Activated naive CD8-positive, alpha-beta T cell treated with anti-CD3 and anti-CD28 coated beads, Interleukin-2, amount 10 ng/mL, durations not matched to agents 7 days and 5 days (primary cell): ENCODE results near the gene NFIX. TPM values are rescaled to one million over a fixed set of nuclear protein-coding genes. Genes with fewer than 3 reads are reported as not detected.

Experiments
- ATAC-seq: fragments of 150-1000 bp; cut with Tn5 transposase; one replicate; pipeline ENCODE4 v1.10.0; 2021; ENCODE audit warnings: low read depth, moderate library complexity
- POLR2A ChIA-PET: fragments of 350-600 bp; sonication (Branson Sonifier 250); formaldehyde crosslinking; loops from one replicate; lab custom pipeline; 2021; ENCODE audit warnings: antibody characterized with exemption; lab: Charles Lee
- DNase-seq: peaks from one replicate; pipeline ENCODE4 v3.0.0; 2021
- H3K27ac Mint-ChIP-seq: one replicate; pipeline ENCODE4 v1.8.0; 2022; ENCODE audit warnings: mild to moderate bottlenecking, mixed read lengths
- H3K27me3 Mint-ChIP-seq: one replicate; pipeline ENCODE4 v1.8.0; 2022; ENCODE audit warnings: mild to moderate bottlenecking, moderate library complexity, mixed read lengths
- H3K36me3 Mint-ChIP-seq: one replicate; pipeline ENCODE4 v1.8.0; 2021; ENCODE audit warnings: mild to moderate bottlenecking, mixed read lengths
- H3K4me1 Mint-ChIP-seq: one replicate; pipeline ENCODE4 v1.8.0; 2021; ENCODE audit warnings: mixed read lengths
- H3K4me3 Mint-ChIP-seq: one replicate; pipeline ENCODE4 v1.8.0; 2022; ENCODE audit warnings: mild to moderate bottlenecking, moderate library complexity, mixed read lengths
- H3K9me3 Mint-ChIP-seq: one replicate; pipeline ENCODE4 v1.8.0; 2021; ENCODE audit warnings: mixed read lengths
- total RNA-seq, 2 experiments: library from RNA; stranded (reverse); gene quantifications; one replicate each; pipeline ENCODE4 v1.2.3, GENCODE V29; 2021

NFIX gene
- total RNA-seq, 2 experiments from 2014 or later, result 1.5 to 2.5 TPM

DNA sequence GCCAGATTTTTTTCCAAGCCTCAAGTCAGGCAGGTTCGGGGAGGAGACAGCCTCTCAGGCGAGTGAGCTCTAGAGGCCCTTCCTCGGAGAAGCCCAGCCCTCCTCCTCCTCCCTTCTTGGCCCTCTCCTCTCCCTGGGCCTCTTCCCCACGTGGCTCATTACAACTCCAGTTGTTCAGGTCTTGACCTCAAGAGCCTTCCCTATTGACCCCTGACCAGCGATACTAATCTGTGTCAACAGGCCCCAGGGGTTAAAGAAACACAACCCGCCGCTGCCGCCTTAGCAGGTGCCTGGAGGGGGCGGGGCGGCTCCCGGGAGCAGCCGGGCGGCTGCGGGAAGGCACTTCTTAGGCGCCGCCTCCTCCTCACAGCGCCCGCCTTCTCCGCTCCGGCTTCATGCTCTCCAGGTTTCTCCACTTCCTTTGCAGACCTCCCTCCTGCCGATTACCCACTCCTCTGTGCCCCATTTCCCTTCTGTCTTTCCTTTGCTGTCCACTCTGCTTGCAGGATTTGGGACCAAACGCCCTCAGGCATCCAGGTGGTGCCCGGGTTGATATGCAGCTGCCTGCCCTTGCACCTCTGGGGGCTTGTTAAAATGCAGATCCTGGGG, 56.4 kb downstream of the NFIX start:
- Mint-ChIP-seq H3K4me3 (peak overlapping the region; percentile 39), H3K27me3 (peaks cover 12% of the 10 kb centered on the region), H3K4me1 (peaks cover 3% of the 10 kb centered on the region), H3K27ac (no peak overlapping the region), H3K9me3 (no peaks in the 10 kb centered on the region), H3K36me3 (no peaks in the 10 kb centered on the region)
- peak; percentile 50 for DNase-seq
- peak; percentile 61 for ATAC-seq
- POLR2A ChIA-PET, result no interaction called here

DNA sequence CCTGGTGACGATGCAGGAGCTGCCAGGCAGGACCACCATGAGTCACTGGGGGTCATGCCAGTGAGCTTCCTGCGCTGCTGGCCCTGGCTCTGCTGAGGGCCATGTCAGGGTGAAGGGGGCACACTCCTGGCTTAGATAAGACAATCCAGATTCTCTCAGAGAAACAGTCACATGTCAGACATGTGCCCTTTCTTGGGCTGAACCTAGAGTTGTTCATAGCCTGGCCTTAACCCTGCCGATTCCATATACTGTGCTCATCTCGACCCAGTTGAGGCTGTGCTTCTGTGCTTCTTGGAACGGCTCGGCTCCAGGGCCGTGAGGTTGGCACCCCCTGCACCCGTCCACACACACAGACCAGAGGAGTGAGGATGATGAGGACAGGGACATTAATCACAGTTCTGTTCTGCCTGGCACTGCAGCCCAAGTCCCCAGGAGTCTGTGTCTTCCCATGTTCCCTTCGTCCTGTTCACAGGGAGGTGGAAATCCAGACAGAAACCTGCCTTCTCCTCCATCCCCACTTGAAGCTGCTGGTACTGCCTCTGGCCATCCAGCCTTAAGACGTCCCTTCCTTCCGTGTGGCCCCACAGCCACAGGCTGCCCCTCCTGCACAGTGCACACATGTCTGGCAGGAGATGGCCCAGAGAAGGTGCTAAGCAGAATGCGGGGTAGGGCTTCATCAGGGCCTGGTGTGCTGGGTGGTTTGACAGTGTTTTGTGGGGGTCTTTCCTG, 57.3 kb downstream of the NFIX start:
- H3K9me3 Mint-ChIP-seq, result no peaks in the 10 kb centered on the region
- no peaks in the 10 kb centered on the region for H3K36me3 Mint-ChIP-seq
- peaks cover 12% of the 10 kb centered on the region for H3K27me3 Mint-ChIP-seq
- ATAC-seq, result no peak
- peaks cover 3% of the 10 kb centered on the region for H3K4me1 Mint-ChIP-seq
- no peak for DNase-seq
- no peak overlapping the region for H3K4me3 Mint-ChIP-seq
- POLR2A ChIA-PET, result no interaction called here
- H3K27ac Mint-ChIP-seq, result no peak overlapping the region

DNA sequence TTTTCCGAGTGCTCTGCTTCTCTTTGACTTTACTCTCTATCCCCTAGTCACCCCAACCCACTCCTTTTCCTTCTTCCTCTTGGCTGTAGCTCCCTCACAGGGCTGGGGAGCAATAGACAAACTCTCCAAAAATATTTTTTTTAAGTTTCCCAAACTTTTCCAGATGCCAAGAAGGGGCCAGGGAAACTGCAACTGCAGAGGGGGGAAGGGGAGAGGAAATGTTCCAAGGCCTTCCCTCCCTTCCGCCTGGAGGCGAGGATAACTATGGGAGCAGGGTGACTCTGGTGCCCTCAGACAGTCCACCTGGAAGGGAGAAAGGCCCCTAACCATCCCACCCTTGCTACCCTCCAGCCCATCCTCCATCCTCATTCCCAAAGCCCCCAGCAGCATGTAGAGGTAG, 58.0 kb downstream of the NFIX start:
- Mint-ChIP-seq H3K9me3 (no peaks in the 10 kb centered on the region), H3K36me3 (no peaks in the 10 kb centered on the region), H3K27me3 (peaks cover 12% of the 10 kb centered on the region), H3K4me1 (peaks cover 3% of the 10 kb centered on the region), H3K27ac (no peak overlapping the region), H3K4me3 (no peak overlapping the region)
- POLR2A ChIA-PET, result no interaction called here
- DNase-seq (no peak), ATAC-seq (no peak)

DNA sequence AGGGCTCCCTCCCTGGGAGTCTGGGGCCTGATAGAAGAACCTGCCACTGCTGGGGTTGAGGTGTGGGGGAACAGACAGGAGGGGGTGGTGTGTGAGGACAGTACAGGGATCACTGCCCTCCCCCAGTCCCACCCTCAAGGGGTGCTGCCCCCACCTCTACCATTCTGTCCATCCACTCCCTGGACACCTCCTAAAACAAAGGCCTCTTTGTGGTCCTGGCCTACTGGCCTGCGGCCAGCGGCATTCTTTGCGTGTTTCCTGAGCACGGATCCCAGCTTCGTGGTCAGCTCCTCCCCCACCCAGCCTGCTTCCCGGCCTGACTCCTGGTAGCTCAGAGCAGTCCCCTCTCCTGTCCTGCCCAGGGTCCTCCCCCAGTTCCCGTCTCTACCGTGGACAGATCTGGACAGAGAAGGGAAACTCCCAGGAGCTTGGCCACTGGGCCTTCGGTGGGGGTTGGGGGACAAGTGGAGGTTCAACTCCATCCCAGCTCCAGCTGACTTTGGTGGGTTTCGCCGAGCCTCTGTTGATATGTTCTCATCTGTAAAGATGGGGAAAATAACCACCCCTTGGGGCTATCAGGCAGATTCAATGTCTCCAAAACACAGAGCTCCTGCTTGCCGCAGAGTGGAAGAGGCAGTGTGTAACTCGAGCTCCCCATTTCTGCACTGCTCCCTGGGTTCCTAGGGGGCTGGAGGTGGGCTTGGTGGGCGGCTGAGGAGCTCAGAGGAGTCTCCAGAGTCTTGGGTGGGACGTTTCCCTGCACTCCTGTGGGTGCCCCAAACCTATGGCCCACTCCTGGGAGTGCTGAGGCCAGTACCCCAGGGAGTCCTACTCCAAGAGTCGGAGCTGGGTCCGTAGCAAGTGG, 58.7 kb downstream of the NFIX start:
- POLR2A ChIA-PET, result no interaction called here
- no peaks in the 10 kb centered on the region for H3K9me3 Mint-ChIP-seq
- no peaks in the 10 kb centered on the region for H3K36me3 Mint-ChIP-seq
- H3K4me3 Mint-ChIP-seq, result no peak overlapping the region
- ATAC-seq, result no peak
- no peak for DNase-seq
- peaks cover 12% of the 10 kb centered on the region for H3K27me3 Mint-ChIP-seq
- no peak overlapping the region for H3K27ac Mint-ChIP-seq
- H3K4me1 Mint-ChIP-seq, result peaks cover 3% of the 10 kb centered on the region

DNA sequence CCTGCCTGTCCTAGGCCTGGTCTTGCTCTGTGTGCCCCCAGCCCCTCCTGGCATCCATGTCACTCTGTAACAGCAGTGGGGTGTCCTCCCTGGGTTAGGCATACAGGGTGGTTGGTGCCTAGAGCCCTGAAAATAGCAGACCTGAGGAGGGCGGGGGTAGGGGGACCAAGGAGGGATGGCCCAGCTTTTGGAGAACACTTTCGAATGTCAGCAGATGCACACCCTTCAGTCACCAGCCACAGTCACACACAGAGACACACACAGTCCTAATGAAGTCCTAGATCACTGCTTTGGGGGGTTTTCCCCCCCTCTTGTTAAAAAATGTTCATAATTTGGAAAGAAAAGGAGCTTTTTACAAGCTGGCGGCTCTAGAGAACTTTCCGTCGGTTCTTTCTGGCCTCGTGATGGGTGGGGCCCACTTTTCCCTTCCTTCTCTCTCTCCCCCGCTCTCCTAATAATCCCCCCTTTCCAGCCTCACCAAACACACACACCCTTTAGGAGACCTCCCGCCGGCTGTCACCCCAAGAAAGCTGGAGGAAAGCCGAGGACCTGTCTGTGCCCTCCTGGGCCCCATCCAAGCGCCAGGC, 59.4 kb downstream of the NFIX start:
- H3K27ac Mint-ChIP-seq, result no peak overlapping the region
- peaks cover 3% of the 10 kb centered on the region for H3K4me1 Mint-ChIP-seq
- no peaks in the 10 kb centered on the region for H3K9me3 Mint-ChIP-seq
- H3K27me3 Mint-ChIP-seq, result peaks cover 12% of the 10 kb centered on the region
- H3K36me3 Mint-ChIP-seq, result no peaks in the 10 kb centered on the region
- ATAC-seq (no peak), DNase-seq (no peak)
- POLR2A ChIA-PET, result interaction anchor here (0.6 kb wide), 1 partner anchor 13 kb away, joined by 6 read pairs; no protein-coding TSS in a partner anchor
- no peak overlapping the region for H3K4me3 Mint-ChIP-seq

DNA sequence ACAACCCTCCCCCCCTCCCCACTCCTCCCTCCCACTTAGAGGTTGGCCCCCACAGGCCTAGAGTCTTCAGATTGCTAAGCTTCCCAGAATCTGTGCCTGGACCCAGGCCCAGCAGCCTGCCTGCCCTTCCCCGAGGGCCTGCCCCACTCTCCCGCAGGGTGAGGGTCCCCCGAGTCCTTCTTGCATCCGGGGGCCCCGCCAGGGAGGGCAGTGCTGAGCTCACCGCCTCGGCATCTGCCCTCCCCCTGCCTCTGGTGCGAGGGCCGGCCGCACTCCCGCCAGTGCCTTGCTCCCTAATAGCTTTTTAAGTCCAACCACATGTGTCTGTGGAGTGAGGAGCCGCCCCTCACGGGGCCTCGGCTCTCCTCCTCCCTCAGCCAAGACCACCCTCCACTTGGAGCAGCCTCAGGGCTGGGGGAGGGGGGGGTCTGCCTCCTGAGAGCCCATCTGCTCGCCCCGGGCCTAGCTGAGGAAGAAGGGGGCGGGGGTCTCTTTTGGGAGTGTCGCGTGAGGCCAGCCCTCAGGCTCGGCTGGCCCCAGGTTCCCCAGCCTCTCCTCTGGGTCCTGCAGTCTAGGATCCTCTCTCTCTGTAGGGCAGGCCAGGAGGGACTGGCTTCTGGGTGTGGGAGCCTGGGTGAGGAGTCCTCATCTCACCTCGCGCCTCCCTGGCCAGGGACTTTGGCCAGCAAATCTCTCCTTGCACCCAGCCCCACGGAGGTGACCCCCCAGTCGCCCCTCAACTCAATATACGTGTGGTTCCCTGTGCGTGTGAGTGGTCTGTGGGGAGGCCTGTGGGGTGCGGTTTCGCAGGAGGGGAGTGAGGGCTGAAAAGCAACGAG, 60.2 kb downstream of the NFIX start:
- peaks cover 3% of the 10 kb centered on the region for H3K4me1 Mint-ChIP-seq
- ATAC-seq, result no peak
- no peak overlapping the region for H3K27ac Mint-ChIP-seq
- no peaks in the 10 kb centered on the region for H3K36me3 Mint-ChIP-seq
- no peaks in the 10 kb centered on the region for H3K9me3 Mint-ChIP-seq
- POLR2A ChIA-PET, result interaction anchor here (0.6 kb wide), 1 partner anchor 14 kb away, joined by 6 read pairs; no protein-coding TSS in a partner anchor
- H3K4me3 Mint-ChIP-seq, result no peak overlapping the region
- peaks cover 9% of the 10 kb centered on the region for H3K27me3 Mint-ChIP-seq
- DNase-seq, result no peak

DNA sequence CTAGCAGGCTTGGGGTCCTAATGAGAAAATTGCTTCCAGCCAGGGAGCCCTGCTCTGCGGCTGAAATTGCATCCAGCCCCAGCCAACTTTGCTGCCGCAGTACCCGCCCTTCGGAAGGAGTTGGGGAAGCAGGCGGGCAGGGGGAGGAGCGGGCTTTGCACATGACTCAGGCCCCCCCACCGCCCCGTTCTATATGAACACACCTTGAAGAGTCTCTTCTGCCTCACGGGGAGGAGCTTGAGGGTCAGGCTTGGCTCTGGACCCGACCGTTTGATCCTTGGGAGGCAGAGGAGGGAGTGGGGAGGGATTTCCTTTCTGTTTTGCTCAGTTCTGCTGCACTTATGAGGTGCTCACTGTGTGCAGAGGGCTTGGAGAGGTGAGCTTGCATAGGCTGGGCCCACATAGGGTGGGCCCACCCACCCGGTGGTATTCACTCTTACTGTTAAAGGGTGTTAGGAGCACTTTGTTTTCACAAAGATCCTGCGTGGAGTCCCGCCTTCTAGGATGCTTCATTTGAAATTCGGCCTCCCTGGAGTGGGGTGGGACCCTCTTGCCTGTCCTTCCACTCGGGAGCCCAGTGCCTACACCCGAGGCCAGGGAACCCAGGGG, 60.9 kb downstream of the NFIX start:
- no peak overlapping the region for H3K4me3 Mint-ChIP-seq
- H3K27me3 Mint-ChIP-seq, result peaks cover 13% of the 10 kb centered on the region
- peaks cover 6% of the 10 kb centered on the region for H3K4me1 Mint-ChIP-seq
- H3K9me3 Mint-ChIP-seq, result no peaks in the 10 kb centered on the region
- POLR2A ChIA-PET, result no interaction called here
- H3K36me3 Mint-ChIP-seq, result no peaks in the 10 kb centered on the region
- no peak overlapping the region for H3K27ac Mint-ChIP-seq
- ATAC-seq (no peak), DNase-seq (no peak)

DNA sequence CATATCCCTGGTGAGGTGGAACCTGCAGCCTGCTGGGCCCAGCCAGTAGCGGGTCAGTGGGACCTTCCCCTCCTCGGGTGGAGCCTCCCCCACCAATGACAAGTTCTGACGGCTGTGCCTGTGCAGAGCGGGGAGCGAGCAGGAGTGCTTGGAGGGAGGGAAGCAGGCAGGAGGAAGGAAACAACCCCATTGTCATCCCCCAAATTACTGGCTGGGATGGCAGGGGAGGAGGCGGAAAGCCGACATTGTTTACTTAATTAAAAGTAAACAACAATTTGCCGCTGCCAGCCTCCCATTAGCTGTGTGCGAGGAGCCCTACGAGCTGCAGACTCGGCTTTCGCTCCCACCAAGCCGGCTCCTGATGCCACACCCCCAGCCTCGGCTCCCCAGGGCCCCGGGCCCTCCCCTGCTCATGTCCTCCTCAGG, 61.9 kb downstream of the NFIX start:
- DNase-seq (no peak), ATAC-seq (no peak)
- POLR2A ChIA-PET, result no interaction called here
- H3K36me3 Mint-ChIP-seq, result no peaks in the 10 kb centered on the region
- H3K27me3 Mint-ChIP-seq, result peaks cover 15% of the 10 kb centered on the region
- no peak overlapping the region for H3K4me3 Mint-ChIP-seq
- H3K9me3 Mint-ChIP-seq, result no peaks in the 10 kb centered on the region
- H3K27ac Mint-ChIP-seq, result no peak overlapping the region
- peaks cover 7% of the 10 kb centered on the region for H3K4me1 Mint-ChIP-seq

DNA sequence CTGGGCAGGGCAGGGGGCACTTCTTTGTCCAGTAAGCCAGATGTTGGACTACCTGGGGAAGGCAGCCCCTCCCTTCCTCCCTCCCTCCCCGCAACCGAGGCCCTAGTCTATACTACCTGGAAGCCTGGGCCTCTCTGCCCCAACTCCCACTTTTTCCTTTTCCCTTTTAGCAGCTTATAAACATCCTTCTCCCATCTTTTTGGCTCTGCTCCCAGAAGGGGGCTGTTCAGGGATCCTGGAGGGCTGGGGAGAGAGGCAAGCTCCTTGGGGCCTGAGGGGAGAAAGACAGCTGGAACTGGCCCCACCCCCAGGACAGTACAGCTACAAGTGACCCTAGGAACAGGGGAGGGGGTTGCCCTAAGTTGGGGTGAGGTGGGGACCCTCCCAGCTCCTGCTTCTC, 62.5 kb downstream of the NFIX start:
- peaks cover 15% of the 10 kb centered on the region for H3K27me3 Mint-ChIP-seq
- DNase-seq (no peak), ATAC-seq (no peak)
- no peaks in the 10 kb centered on the region for H3K36me3 Mint-ChIP-seq
- H3K9me3 Mint-ChIP-seq, result no peaks in the 10 kb centered on the region
- H3K4me1 Mint-ChIP-seq, result peaks cover 7% of the 10 kb centered on the region
- POLR2A ChIA-PET, result no interaction called here
- H3K4me3 Mint-ChIP-seq, result no peak overlapping the region
- H3K27ac Mint-ChIP-seq, result no peak overlapping the region

DNA sequence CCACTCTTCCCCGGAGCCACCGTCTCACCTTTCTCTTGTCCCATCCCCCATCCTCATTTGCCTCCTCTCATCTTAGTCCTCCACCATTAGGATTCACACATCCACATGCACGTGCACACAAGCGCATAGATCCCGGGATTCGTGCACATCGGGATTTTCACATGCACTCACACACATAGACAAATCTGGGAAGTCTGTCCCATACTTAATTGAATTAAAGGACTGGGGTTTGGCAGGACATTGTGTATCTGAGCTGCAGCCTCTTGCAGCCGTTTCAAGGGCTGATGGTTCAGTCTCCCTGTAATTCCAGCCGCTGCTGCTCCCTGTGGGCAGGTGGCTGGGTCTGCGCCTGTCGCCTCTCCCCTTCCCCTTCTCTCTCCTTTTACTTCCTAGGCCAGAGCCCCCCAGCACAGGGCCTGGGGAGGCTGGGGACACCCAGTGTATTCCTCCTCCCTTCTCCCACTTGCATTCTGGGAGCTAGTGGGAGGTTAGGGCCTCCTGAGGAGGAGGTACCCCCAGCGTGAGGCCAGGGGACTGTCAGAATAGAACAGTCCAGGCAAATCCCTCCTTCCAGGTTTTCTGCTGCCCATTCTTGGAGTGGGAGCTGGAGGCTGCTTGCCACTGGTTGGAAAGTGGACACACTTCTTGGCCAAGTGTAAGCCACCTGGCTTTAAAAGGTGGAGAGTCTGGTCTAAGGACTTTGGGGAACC, 63.8 kb downstream of the NFIX start:
- no peaks in the 10 kb centered on the region for H3K36me3 Mint-ChIP-seq
- H3K27me3 Mint-ChIP-seq, result peaks cover 21% of the 10 kb centered on the region
- H3K27ac Mint-ChIP-seq, result no peak overlapping the region
- no peak for DNase-seq
- peaks cover 10% of the 10 kb centered on the region for H3K4me1 Mint-ChIP-seq
- no peaks in the 10 kb centered on the region for H3K9me3 Mint-ChIP-seq
- POLR2A ChIA-PET, result no interaction called here
- ATAC-seq, result no peak
- no peak overlapping the region for H3K4me3 Mint-ChIP-seq

DNA sequence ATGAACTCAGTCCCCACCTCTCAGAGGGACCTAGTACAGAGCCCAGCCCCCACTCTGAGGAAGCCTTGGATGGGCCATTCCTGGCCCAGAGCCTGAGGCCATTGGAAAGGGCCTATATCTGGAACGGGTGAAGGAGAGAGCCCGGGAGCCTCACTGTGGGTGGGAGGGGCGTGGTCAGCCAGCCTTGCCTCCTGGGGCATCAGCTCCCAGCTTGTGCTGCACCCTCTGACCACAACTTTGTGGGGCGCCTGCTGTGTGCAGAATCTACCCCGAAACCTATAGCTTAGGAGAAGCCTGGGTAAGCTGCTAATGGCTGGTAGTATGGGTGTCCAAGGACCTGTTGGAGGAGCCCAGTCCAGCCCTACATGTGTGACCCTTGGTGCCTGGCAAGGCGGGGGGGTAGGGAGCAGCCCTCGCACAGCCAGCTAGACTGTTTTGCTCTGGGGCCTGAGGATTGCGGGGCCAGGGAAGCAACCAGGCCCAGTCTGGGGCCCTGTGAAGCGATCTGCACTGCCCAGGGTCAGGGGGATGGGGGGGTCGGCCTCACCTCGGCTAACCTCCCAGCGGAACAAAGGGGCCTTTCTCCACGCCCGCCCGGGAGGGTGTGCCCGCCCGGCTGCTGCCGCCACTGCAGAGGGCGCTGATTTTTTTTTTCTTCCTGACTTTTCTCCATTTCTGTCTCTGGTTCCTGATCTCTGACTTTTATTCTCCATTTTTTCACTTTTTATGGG, 65.1 kb downstream of the NFIX start:
- POLR2A ChIA-PET, result interaction anchor here (2.2 kb wide), 1 partner anchor 75 kb away, joined by 7 read pairs; no protein-coding TSS in a partner anchor
- H3K9me3 Mint-ChIP-seq, result no peaks in the 10 kb centered on the region
- no peaks in the 10 kb centered on the region for H3K36me3 Mint-ChIP-seq
- ATAC-seq (no peak), DNase-seq (no peak)
- H3K4me1 Mint-ChIP-seq, result peaks cover 10% of the 10 kb centered on the region
- peaks cover 21% of the 10 kb centered on the region for H3K27me3 Mint-ChIP-seq
- H3K27ac Mint-ChIP-seq, result no peak overlapping the region
- H3K4me3 Mint-ChIP-seq, result peak overlapping the region; percentile 79
